Liver (tissue), 9 donors: ENCODE measurements around the gene PIN4. TPM values are rescaled to one million over a fixed set of nuclear protein-coding genes. Genes with fewer than 3 reads are reported as not detected.
"Not testable (repeated sequence)": the region's sequence is repeated elsewhere in the genome, so short reads cannot be mapped to it uniquely, and the experiment has no call there.

Experiments used
- DNase-seq: peaks from one replicate; pipeline ENCODE4 v3.0.0-alpha.2; 2017; ENCODE audit warnings: low spot score
- H3K27ac ChIP-seq, 2 donors: one replicate each; pipeline ENCODE4 v1.7.0; 2013; ENCODE audit warnings: inconsistent platforms in 2 of 2, low read length in 2 of 2, control low read depth in 1 of 2, low read depth in 1 of 2, mild to moderate bottlenecking in 1 of 2
- H3K27me3 ChIP-seq, 4 donors: one replicate each; pipeline versions ENCODE4 v1.6.1 to v1.7.0; 2013; ENCODE audit warnings: low read length in 3 of 4, inconsistent platforms in 1 of 4, mild to moderate bottlenecking in 1 of 4, moderate library complexity in 1 of 4; ENCODE audit not compliant: control insufficient read depth in 4 of 4, insufficient read depth in 4 of 4
- H3K36me3 ChIP-seq, 4 donors: one replicate each; pipeline versions ENCODE4 v1.6.1 to v1.7.0; 2013; ENCODE audit warnings: low read length in 3 of 4, mild to moderate bottlenecking in 3 of 4, low read depth in 1 of 4, moderate library complexity in 1 of 4; ENCODE audit not compliant: control insufficient read depth in 4 of 4, insufficient read depth in 3 of 4
- H3K4me1 ChIP-seq, 4 donors: one replicate each; pipeline versions ENCODE4 v1.6.1 to v1.7.0; 2013; ENCODE audit warnings: low read length in 3 of 4, mild to moderate bottlenecking in 3 of 4, moderate library complexity in 1 of 4; ENCODE audit not compliant: control insufficient read depth in 4 of 4, insufficient read depth in 4 of 4
- H3K4me3 ChIP-seq, 3 donors: one replicate each; pipeline versions ENCODE4 v1.6.1 to v1.7.0; 2013; ENCODE audit warnings: low read length in 3 of 3, control low read depth in 1 of 3, low read depth in 1 of 3, mild to moderate bottlenecking in 1 of 3
- H3K9ac ChIP-seq, 2 donors: one replicate each; pipeline ENCODE4 v1.7.0; 2013; ENCODE audit warnings: low read length in 2 of 2, mild to moderate bottlenecking in 2 of 2, moderate library complexity in 2 of 2, control low read depth in 1 of 2, low read depth in 1 of 2
- H3K9me3 ChIP-seq, 4 donors: one replicate each; pipeline versions ENCODE4 v1.6.1 to v1.7.0; 2013; ENCODE audit warnings: low read length in 3 of 4; ENCODE audit not compliant: control insufficient read depth in 4 of 4
- ATF3 ChIP-seq: IDR thresholded peaks from 2 replicates; pipeline ENCODE4 v1.6.1; 2016; ENCODE audit warnings: antibody characterized with exemption
- CTCF ChIP-seq: fragments of 150-350 bp; IDR thresholded peaks from 2 replicates; pipeline ENCODE4 v1.5.1; 2017; ENCODE audit warnings: improper control_type of control experiment, low read depth, low read length; ENCODE audit not compliant: missing input control
- EGR1 ChIP-seq, 2 donors: IDR thresholded peaks; 2 replicates each; pipeline ENCODE4 v1.6.1; 2016 to 2018; ENCODE audit warnings: antibody characterized with exemption in 2 of 2, low read depth in 2 of 2
- FOXA1 ChIP-seq: IDR thresholded peaks from 2 replicates; pipeline ENCODE4 v1.6.1; 2016; ENCODE audit warnings: antibody characterized with exemption
- FOXA2 ChIP-seq: IDR thresholded peaks from 2 replicates; pipeline ENCODE4 v1.6.1; 2016; ENCODE audit warnings: antibody characterized with exemption
- GABPA ChIP-seq, 2 donors: IDR thresholded peaks in 1 of 2; conservative IDR thresholded peaks in 1 of 2; 2 replicates each; pipeline ENCODE4 v1.6.1; 2016; ENCODE audit warnings: antibody characterized with exemption in 2 of 2, mild to moderate bottlenecking in 1 of 2, moderate library complexity in 1 of 2
- HNF4A ChIP-seq, 2 donors: conservative IDR thresholded peaks; 2 replicates each; pipeline ENCODE4 v1.6.1; 2016; ENCODE audit warnings: antibody characterized with exemption in 2 of 2, mild to moderate bottlenecking in 2 of 2
- REST ChIP-seq: IDR thresholded peaks from 2 replicates; pipeline ENCODE4 v1.6.1; 2016; ENCODE audit warnings: antibody characterized with exemption, mild to moderate bottlenecking
- RXRA ChIP-seq, 2 donors: IDR thresholded peaks; 2 replicates each; pipeline ENCODE4 v1.6.1; 2017 to 2018; ENCODE audit warnings: antibody characterized with exemption in 2 of 2, mild to moderate bottlenecking in 1 of 2
- SP1 ChIP-seq: IDR thresholded peaks from 2 replicates; pipeline ENCODE4 v1.6.1; 2018; ENCODE audit warnings: antibody characterized with exemption, mild to moderate bottlenecking
- ZBTB33 ChIP-seq: IDR thresholded peaks from 2 replicates; pipeline ENCODE4 v1.6.1; 2016; ENCODE audit warnings: antibody characterized with exemption
- WGBS: extraction: QIAGEN DNeasy Blood & Tissue Kit; methylation state at CpG from one replicate; pipeline ENCODE4 v1.1.7; 2013; 5-methylcytosine and 5-hydroxymethylcytosine counted together
- polyA plus RNA-seq, 2 donors: library from polyadenylated mRNA; stranded (reverse) in 1 of 2; unstranded in 1 of 2; fragments of 200-250 nt in 1 of 2; fragments of >200 nt in 1 of 2; fragmentation: Nextera tagmentation in 1 of 2; extraction: Ambion mirVana in 1 of 2; gene quantifications; one replicate each; pipeline versions ENCODE4 v1.2.1 to v1.2.3, GENCODE V29; 2013 to 2015
- total RNA-seq, 2 donors: library from RNA; depleted of rRNA; stranded (reverse); fragments of >200 nt; gene quantifications; one replicate each; pipeline ENCODE4 v1.2.3, GENCODE V29; 2014
- TF ChIP-seq, protein P1 (sequence below): IDR thresholded peaks from 2 replicates; pipeline ENCODE4 v1.6.1; 2016; ENCODE audit warnings: antibody characterized with exemption
- donor health status: healthy.
- donor health status: healthy.
- donor health status: healthy.
- donor health status: healthy.
- donor health status: healthy.

The PIN4 gene
- total and polyA plus RNA-seq, 4 donors: 7.1 to 26.2 (median 9.3) TPM

GRCh38 chrX:72216973-72217372 lies 35.4 kb downstream of the PIN4 start:
- Histone ChIP-seq H3K4me3 (no peak overlapping the region), H3K36me3 (no peaks in the 10 kb centered on the region), H3K9me3 (no peaks in the 10 kb centered on the region), H3K27me3 (no peaks in the 10 kb centered on the region), H3K9ac (no peak overlapping the region), H3K27ac (no peak overlapping the region), H3K4me1 (peaks cover 0 to 4% (median 3%) of the 10 kb centered on the region in 4 donors)
- TF ChIP-seq RXRA (IDR thresholded peaks at IDR 0.05): peak in 1 of 2 donors; percentile 46
- peak in 1 of 2 donors; percentile 5 for TF ChIP-seq HNF4A (conservative IDR thresholded peaks at IDR 0.05)
- TF ChIP-seq, protein P1, sequence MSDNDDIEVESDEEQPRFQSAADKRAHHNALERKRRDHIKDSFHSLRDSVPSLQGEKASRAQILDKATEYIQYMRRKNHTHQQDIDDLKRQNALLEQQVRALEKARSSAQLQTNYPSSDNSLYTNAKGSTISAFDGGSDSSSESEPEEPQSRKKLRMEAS: no peak
- TF ChIP-seq FOXA2: no peak
- TF ChIP-seq EGR1 (IDR thresholded peaks at IDR 0.05; ENCODE audit: low read depth in 2 of 2): no peak
- no peak for DNase-seq
- 16% methylated on average over 1 of the region's 1 CpG for WGBS

GRCh38 chrX:72220375-72220774 lies 38.8 kb downstream of the PIN4 start:
- H3K27me3 ChIP-seq, H3K4me1 ChIP-seq, DNase-seq, H3K9ac ChIP-seq, H3K27ac ChIP-seq, H3K4me3 ChIP-seq, H3K9me3 ChIP-seq, H3K36me3 ChIP-seq: not testable (repeated sequence)
- WGBS: 93% methylated on average over 3 of the region's 3 CpGs

DNA sequence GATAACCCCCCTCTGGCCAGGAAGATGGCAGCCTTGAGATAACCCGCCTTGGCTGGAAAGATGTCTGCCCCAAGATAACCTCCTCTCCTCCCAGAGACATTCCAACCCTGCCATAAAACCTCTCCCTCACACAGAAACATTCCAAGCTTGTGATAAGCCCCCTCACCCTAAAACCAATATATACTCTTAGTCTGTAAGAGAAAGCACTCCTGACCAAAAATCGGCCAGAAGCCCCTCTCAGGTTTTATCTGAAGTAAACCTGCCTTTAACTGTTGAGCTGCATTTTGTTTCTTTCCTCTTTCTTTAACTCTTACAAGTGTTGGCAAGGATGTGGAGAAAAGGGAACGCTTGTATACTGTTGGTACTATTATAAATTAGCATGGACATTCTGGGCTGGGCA lies 48.7 kb downstream of the PIN4 start:
- no peak overlapping the region for H3K27ac ChIP-seq
- H3K9me3 ChIP-seq: no peaks in the 10 kb centered on the region
- WGBS: 96% methylated on average over 3 of the region's 3 CpGs
- H3K36me3 ChIP-seq: no peaks in the 10 kb centered on the region
- no peaks in the 10 kb centered on the region for H3K4me1 ChIP-seq
- H3K9ac ChIP-seq: no peak overlapping the region
- no peak overlapping the region for H3K4me3 ChIP-seq
- DNase-seq: no peak
- TF ChIP-seq ATF3 (no peak), FOXA2 (no peak), ZBTB33 (no peak), CTCF (no peak), GABPA (IDR thresholded peaks at IDR 0.05 in 1 of 2, conservative IDR thresholded peaks at IDR 0.05 in 1 of 2) (no peak), SP1 (no peak), FOXA1 (no peak), REST (no peak), RXRA (IDR thresholded peaks at IDR 0.05) (no peak)
- no peaks in the 10 kb centered on the region for H3K27me3 ChIP-seq
